Transverse colon (tissue), 3 donors: Measurements from ENCODE around the gene TBC1D16.

Experiments
- CTCF ChIP-seq, 5 experiments: fragments of 200-600 bp in 3 of 5; fragments of 450-650 bp in 2 of 5; sonication (generic) in 3 of 5; IDR thresholded peaks; 1 replicate in 2 of 5; 2 replicates in 3 of 5; pipeline ENCODE4 v1.5.1; 2016 to 2017; ENCODE audit warnings: antibody characterized with exemption in 5 of 5, inconsistent platforms in 3 of 5, mild to moderate bottlenecking in 2 of 5, moderate library complexity in 1 of 5
- POLR2A ChIP-seq: fragments of 450-650 bp; IDR thresholded peaks from one replicate; pipeline ENCODE4 v1.6.1; 2016; ENCODE audit warnings: antibody characterized with exemption, mild to moderate bottlenecking, moderate library complexity

DNA sequence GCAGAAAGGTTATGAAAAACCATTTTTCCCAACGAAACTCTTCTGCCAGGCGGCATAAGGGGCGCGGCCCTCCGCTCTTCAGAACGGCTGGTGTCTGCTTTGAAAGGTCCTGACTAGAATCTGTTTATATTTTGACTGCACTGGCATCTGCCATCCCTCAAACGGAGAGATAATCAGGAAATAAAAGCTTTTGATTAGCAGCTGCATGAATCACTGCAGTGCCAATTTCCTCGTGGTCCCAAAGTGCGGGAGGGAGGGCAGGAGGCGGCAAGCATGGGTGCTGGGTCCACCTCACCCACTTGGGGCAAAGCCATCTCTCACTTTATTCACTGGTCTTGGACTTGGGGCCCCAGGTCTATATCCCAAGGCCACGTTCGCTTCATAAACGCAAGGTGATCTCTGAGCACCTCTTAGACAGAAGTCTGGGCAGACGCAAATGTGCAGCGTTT, 49.7 kb downstream of the TBC1D16 start:
- TF ChIP-seq POLR2A (no peak), CTCF (IDR thresholded peaks at IDR 0.05) (no peak)
